Thyroid gland (tissue), 4 donors: ENCODE measurements around the gene MIEF2. TPM values are rescaled to one million over a fixed set of nuclear protein-coding genes. Genes with fewer than 3 reads are reported as not detected.

ENCODE experiments used
- DNase-seq, 2 donors: peaks; one replicate each; pipeline ENCODE4 v3.0.0-alpha.2; 2019
- H3K27ac ChIP-seq, 3 donors: fragments of 200-600 bp; sonication (generic); 1 replicate in 2 of 3; 2 replicates in 1 of 3; pipeline ENCODE4 v1.5.1; 2016 to 2019; ENCODE audit warnings: mild to moderate bottlenecking in 1 of 3, moderate library complexity in 1 of 3
- H3K27me3 ChIP-seq: fragments of 200-600 bp; sonication (generic); one replicate; pipeline ENCODE4 v1.5.1; 2019
- H3K36me3 ChIP-seq, 2 donors: fragments of 200-600 bp; sonication (generic); one replicate each; pipeline ENCODE4 v1.5.1; 2016 to 2019
- H3K4me1 ChIP-seq, 2 donors: fragments of 200-600 bp; sonication (generic); one replicate each; pipeline ENCODE4 v1.5.1; 2017 to 2019
- H3K4me3 ChIP-seq, 3 donors: fragments of 200-600 bp; sonication (generic); replicated peaks in 1 of 3; 1 replicate in 2 of 3; 2 replicates in 1 of 3; pipeline ENCODE4 v1.5.1; 2016; ENCODE audit warnings: mild to moderate bottlenecking in 1 of 3
- H3K9me3 ChIP-seq: fragments of 200-600 bp; sonication (generic); one replicate; pipeline ENCODE4 v1.5.1; 2017
- POLR2A ChIP-seq, 2 donors: fragments of 450-650 bp; IDR thresholded peaks; one replicate each; pipeline ENCODE4 v1.6.1; 2017; ENCODE audit warnings: antibody characterized with exemption in 2 of 2, mild to moderate bottlenecking in 2 of 2, moderate library complexity in 1 of 2
- WGBS, 2 donors: methylation state at CpG; one replicate each; pipeline ENCODE4 v1.1.5; 2017; 5-methylcytosine and 5-hydroxymethylcytosine counted together
- intact Hi-C: fragments of 100-400 bp; cut with DNase I; formaldehyde crosslinking; loops from one replicate; pipeline ENCODE4 v1.15.1; 2023
- total RNA-seq, 4 donors: library from RNA; depleted of rRNA; stranded (reverse); fragments of >200 nt; gene quantifications; one replicate each; pipeline ENCODE4 v1.2.3, GENCODE V29; 2016
- TF ChIP-seq, protein P1 (sequence below), 6 experiments: fragments of 200-600 bp in 3 of 6; fragments of 450-650 bp in 3 of 6; sonication (generic) in 3 of 6; IDR thresholded peaks; one replicate each; pipeline ENCODE4 v1.5.1; 2016 to 2019; ENCODE audit warnings: antibody characterized with exemption in 6 of 6, mild to moderate bottlenecking in 2 of 6, inconsistent platforms in 1 of 6, moderate library complexity in 1 of 6

The MIEF2 gene
- total RNA-seq, 4 donors from 2014 or later: 25.7 to 47.0 (median 34.9) TPM

DNA sequence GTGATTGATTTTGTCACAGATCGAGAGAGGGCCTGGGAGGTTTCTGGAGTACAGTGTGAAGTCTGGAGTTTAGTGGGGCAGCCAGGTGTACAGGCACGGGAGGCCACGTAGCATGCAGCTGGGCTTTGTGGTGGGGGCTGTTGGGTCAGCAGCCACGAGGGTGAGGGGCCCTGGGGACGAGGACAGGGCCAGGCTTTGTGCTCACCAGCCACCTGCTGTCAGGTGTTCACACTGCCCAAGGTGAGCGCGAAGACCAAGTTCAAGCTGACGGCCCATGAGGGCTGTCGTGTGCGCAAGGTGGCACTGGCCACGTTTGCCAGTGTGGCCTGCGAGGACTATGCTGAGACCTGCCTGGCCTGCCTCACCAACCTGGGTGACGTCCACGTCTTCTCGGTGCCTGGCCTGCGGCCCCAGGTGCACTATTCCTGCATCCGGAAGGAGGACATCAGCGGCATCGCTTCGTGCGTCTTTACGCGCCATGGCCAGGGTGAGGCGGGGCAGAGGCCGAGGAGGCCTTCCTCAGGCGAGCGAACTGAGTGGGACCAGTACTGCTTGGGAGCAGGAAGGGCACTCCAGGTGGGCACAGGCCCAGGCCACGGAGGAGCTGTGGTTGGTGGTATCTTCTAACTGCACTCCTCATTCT, 19.1 kb upstream of the MIEF2 start:
- Histone ChIP-seq H3K27ac (no peak overlapping the region), H3K27me3 (no peaks in the 10 kb centered on the region), H3K9me3 (no peaks in the 10 kb centered on the region), H3K36me3 (peaks cover 19 to 21% of the 10 kb centered on the region in 2 donors), H3K4me3 (no peak overlapping the region), H3K4me1 (no peaks in the 10 kb centered on the region)
- no peak for DNase-seq
- TF ChIP-seq, protein P1, sequence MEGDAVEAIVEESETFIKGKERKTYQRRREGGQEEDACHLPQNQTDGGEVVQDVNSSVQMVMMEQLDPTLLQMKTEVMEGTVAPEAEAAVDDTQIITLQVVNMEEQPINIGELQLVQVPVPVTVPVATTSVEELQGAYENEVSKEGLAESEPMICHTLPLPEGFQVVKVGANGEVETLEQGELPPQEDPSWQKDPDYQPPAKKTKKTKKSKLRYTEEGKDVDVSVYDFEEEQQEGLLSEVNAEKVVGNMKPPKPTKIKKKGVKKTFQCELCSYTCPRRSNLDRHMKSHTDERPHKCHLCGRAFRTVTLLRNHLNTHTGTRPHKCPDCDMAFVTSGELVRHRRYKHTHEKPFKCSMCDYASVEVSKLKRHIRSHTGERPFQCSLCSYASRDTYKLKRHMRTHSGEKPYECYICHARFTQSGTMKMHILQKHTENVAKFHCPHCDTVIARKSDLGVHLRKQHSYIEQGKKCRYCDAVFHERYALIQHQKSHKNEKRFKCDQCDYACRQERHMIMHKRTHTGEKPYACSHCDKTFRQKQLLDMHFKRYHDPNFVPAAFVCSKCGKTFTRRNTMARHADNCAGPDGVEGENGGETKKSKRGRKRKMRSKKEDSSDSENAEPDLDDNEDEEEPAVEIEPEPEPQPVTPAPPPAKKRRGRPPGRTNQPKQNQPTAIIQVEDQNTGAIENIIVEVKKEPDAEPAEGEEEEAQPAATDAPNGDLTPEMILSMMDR (IDR thresholded peaks at IDR 0.05): no peak
- TF ChIP-seq POLR2A (IDR thresholded peaks at IDR 0.05): no peak
- intact Hi-C loops: no loop called here
- WGBS, 2 donors: 88 to 89% methylated on average over 28 of the region's 28 CpGs

DNA sequence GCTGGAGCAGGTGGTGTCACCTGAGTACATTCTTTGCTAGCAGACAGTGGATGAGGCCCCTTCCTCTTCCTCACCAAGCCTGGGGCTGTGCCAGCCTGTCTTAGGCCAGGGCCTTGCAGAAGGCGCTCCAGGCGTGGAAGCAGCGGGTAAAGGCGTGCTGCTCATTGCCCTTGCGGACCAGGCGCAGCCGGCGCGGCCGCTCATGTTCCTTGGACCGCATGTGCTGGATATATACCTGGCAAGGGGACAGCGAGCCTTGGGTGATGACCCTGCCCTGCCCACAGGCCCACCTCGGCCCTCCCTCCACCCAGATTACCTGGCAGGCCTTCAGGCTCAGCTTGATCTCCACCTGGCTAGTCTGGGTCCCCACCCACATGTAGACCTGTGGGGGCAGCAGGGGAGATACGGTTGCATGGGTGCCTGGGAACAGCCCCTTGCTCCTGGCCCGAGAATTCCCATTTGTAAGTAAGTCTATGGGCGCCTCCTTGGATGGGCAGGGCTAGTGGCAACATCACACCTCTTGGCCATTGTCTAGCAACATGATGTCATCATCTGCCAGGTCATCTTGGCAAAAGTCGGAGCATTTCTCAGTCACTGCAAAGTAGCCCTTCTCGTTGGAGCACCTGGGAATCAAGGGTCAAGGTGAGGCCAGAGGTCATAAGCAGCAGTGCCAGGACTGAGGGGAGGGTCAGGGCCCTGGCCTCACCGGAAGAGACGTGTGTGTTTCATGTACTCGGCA, 15.3 kb upstream of the MIEF2 start:
- 91 to 93% methylated on average over 14 to 20 of the region's 21 CpGs for WGBS, 2 donors
- Histone ChIP-seq H3K27ac (no peak overlapping the region), H3K9me3 (no peaks in the 10 kb centered on the region), H3K36me3 (peaks cover 45 to 48% of the 10 kb centered on the region in 2 donors), H3K27me3 (no peaks in the 10 kb centered on the region), H3K4me1 (no peaks in the 10 kb centered on the region), H3K4me3 (no peak overlapping the region)
- DNase-seq: no peak
- intact Hi-C loops: no loop called here
- TF ChIP-seq POLR2A (IDR thresholded peaks at IDR 0.05): no peak
- TF ChIP-seq, protein P1 (IDR thresholded peaks at IDR 0.05): no peak

DNA sequence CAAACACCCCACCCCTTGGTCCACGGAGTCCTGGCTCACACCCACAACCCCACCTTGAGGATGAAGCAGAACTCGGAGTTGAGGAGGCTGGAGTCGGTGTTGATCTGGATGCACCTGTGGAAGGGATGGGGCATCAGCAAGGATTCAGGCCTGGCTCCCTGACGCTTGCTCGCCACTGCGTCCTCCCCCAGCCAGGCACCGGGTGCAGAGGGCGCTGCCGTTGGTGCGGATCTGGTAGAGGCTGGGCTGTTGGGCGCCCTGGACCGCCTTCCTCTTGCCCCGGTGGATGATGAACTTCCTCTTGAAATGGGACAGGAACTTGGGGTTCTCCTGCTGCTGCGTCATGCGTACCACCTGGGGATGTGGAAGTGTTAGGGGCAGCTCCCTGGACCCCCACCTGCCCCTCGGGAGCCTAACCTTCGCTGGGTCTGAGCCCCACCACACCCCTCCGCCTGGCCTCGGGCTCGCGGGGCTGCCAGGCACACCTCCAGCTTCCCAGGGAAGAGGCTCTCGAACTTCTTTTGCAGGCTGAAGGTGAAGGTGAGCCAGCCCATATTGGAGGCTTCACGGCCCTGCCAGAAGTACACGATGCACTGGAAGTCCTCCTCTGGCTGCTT, 14.2 kb upstream of the MIEF2 start:
- no peak overlapping the region for H3K27ac ChIP-seq
- intact Hi-C loops: no loop called here
- 78 to 91% methylated on average over 6 to 20 of the region's 24 CpGs for WGBS, 2 donors
- DNase-seq: no peak
- no peaks in the 10 kb centered on the region for H3K4me1 ChIP-seq
- peaks cover 55 to 57% of the 10 kb centered on the region in 2 donors for H3K36me3 ChIP-seq
- no peaks in the 10 kb centered on the region for H3K27me3 ChIP-seq
- no peaks in the 10 kb centered on the region for H3K9me3 ChIP-seq
- no peak overlapping the region for H3K4me3 ChIP-seq
- TF ChIP-seq, protein P1 (IDR thresholded peaks at IDR 0.05): no peak
- TF ChIP-seq POLR2A (IDR thresholded peaks at IDR 0.05): no peak

DNA sequence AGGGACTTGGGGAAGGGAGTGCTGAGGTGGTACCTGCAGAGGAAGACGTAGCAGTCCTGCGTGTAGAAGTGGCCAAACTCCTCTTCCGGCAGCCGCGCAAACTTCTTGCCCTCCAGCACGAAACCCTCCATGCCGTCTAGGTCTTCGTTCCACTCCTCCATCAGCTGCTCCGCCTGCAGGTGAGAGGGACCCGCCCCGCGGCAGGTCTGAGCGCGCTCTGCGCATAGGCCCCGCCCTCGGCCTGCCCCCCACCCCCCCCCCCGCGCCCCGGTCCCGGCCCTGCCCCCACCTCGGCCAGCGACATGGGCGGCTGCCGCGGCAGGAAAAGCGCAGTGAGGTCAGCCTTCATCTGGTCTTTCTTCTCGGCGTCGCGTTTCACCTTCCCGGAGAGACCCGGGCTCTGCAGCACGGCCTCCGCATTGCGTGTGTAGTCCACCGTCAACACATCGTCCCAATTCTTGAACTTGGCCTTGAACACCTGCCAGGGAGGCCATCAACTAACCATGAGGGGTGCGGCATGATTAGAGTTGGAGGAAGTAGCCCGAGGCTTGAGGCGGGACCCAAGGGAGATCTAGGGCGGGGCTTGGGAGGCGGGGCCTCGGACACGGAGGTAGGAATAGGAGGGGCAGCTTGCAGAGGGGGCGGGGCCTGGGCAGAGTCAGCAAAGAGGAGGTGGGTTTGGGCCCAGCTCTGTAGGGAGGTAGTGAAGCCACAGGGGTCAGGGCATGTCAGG, 13.4 kb upstream of the MIEF2 start:
- Histone ChIP-seq H3K36me3 (peaks cover 64 to 66% of the 10 kb centered on the region in 2 donors), H3K4me1 (no peaks in the 10 kb centered on the region), H3K27ac (no peak overlapping the region), H3K9me3 (no peaks in the 10 kb centered on the region), H3K4me3 (no peak overlapping the region), H3K27me3 (no peaks in the 10 kb centered on the region)
- TF ChIP-seq, protein P1 (IDR thresholded peaks at IDR 0.05): no peak
- TF ChIP-seq POLR2A (IDR thresholded peaks at IDR 0.05): no peak
- WGBS, 2 donors: 33 to 56% methylated on average over 14 to 37 of the region's 46 CpGs
- intact Hi-C loops: no loop called here
- peak; percentile 66 to 83 for DNase-seq
